ENCODE results near the gene SRPX2.

DNA sequence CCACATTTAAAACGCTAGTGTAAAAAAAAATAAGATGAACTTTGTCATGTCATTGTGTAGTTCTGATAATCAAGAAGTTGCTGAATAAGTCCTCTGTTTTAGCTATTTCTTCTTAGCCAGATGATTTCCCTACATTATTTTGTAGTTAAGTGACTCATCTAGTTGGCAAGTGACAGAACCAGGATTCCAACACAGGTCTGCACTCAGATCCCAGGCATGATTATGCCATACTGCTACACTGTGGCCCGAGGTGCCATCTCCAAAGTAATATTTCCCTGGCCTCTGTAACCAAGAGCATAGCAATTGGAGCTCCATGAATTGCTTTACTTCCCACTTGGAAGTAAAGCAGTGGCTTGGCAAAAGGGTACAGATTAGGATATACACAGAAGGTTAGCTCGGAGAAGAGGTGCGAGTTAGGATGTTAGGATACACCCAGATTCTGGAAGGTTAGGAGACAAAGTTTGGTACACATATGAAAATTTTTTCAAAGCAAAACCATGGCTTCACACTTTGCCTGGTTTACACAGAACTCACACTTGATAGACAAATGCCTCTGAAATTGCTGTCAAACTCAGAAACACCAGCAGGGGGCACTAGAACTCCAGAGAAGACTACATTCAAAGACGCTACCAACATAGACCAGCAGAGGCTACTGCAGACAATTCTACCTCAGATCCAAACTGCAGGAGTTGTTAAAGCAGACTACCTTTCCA is 41.4 kb downstream of the SRPX2 start:
- TF ChIP-seq CTCF (tag by site-specific recombination; IDR thresholded peaks at IDR 0.05) (peak; percentile 91), ZNF175 (tag by site-specific recombination; IDR thresholded peaks at IDR 0.05) (no peak), ZNF26 (tag by site-specific recombination; IDR thresholded peaks at IDR 0.05) (no peak), ZNF785 (tag by site-specific recombination; IDR thresholded peaks at IDR 0.05) (no peak), ZNF10 (tag by site-specific recombination; IDR thresholded peaks at IDR 0.05) (no peak), YY1 (tag by site-specific recombination; IDR thresholded peaks at IDR 0.05) (no peak), ZNF18 (tag by site-specific recombination; IDR thresholded peaks at IDR 0.05) (peak; percentile 87), OVOL3 (tag by site-specific recombination; IDR thresholded peaks at IDR 0.05) (no peak), PBX3 (CRISPR knock-in tag; IDR thresholded peaks at IDR 0.05) (no peak)

Measured in HEK293 (cell line).